ENCODE measurements around the gene FLT1.

The FLT1 gene

GRCh38 chr13:28496188-28496564 lies 1.2 kb upstream of the FLT1 start:
- H3K9me3 ChIP-seq (ENCODE audit: control insufficient read depth in 1 of 2, low read length in 2 of 2): peaks cover 0 to 3% of the 10 kb centered on the region in 2 donors
- no peaks in the 10 kb centered on the region for H3K36me3 ChIP-seq (ENCODE audit: control insufficient read depth in 1 of 2, insufficient read depth in 2 of 2, low read length in 2 of 2)
- no peak overlapping the region for H3K27ac ChIP-seq (ENCODE audit: low read length)
- peaks cover 45% of the 10 kb centered on the region for H3K27me3 ChIP-seq (ENCODE audit: low read depth, low read length)
- H3K4me3 ChIP-seq (ENCODE audit: low read depth in 1 of 2, low read length in 2 of 2): no peak overlapping the region
- H3K4me1 ChIP-seq (ENCODE audit: control insufficient read depth in 1 of 2, insufficient read depth in 2 of 2, low read length in 2 of 2): peaks cover 0 to 28% of the 10 kb centered on the region in 2 donors

- no peak overlapping the region for H3K27ac ChIP-seq (ENCODE audit: low read length)
- peaks cover 0 to 3% of the 10 kb centered on the region in 2 donors for H3K9me3 ChIP-seq (ENCODE audit: control insufficient read depth in 1 of 2, low read length in 2 of 2)
- H3K27me3 ChIP-seq (ENCODE audit: low read depth, low read length): peaks cover 45% of the 10 kb centered on the region
- peaks cover 0 to 28% of the 10 kb centered on the region in 2 donors for H3K4me1 ChIP-seq (ENCODE audit: control insufficient read depth in 1 of 2, insufficient read depth in 2 of 2, low read length in 2 of 2)
- peak overlapping the region in 1 of 2 donors; percentile 74 for H3K4me3 ChIP-seq (ENCODE audit: low read depth in 1 of 2, low read length in 2 of 2)
- no peaks in the 10 kb centered on the region for H3K36me3 ChIP-seq (ENCODE audit: control insufficient read depth in 1 of 2, insufficient read depth in 2 of 2, low read length in 2 of 2)
Measured at GRCh38 chr13:28495538-28496187, 735 bp upstream of the FLT1 start.

DNA sequence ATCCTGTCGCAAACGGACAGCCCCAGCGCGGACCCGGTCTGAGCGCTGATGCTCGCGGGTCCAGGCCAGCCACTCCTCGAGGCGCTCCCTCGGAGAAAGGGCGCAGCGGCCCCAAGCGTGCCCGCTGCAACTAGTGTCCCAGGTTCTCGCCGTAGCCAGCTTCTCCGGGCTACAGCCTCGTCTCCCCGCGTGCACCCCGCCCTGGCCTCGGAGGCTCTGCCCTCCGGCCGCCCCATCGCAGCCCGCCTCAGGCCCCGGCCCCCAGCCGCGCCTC lies 487 bp downstream of the FLT1 start:
- H3K4me1 ChIP-seq (ENCODE audit: control insufficient read depth in 1 of 2, insufficient read depth in 2 of 2, low read length in 2 of 2): peaks cover 0 to 28% of the 10 kb centered on the region in 2 donors
- peaks cover 0 to 3% of the 10 kb centered on the region in 2 donors for H3K9me3 ChIP-seq (ENCODE audit: control insufficient read depth in 1 of 2, low read length in 2 of 2)
- H3K27me3 ChIP-seq (ENCODE audit: low read depth, low read length): peaks cover 45% of the 10 kb centered on the region
- H3K4me3 ChIP-seq (ENCODE audit: low read depth in 1 of 2, low read length in 2 of 2): peak overlapping the region; percentile 13 to 74
- no peak overlapping the region for H3K27ac ChIP-seq (ENCODE audit: low read length)
- H3K36me3 ChIP-seq (ENCODE audit: control insufficient read depth in 1 of 2, insufficient read depth in 2 of 2, low read length in 2 of 2): no peaks in the 10 kb centered on the region

- Histone ChIP-seq H3K27ac (ENCODE audit: low read length) (no peak overlapping the region), H3K9me3 (ENCODE audit: control insufficient read depth in 1 of 2, low read length in 2 of 2) (peaks cover 0 to 3% of the 10 kb centered on the region in 2 donors), H3K27me3 (ENCODE audit: low read depth, low read length) (peaks cover 47% of the 10 kb centered on the region), H3K4me1 (ENCODE audit: control insufficient read depth in 1 of 2, insufficient read depth in 2 of 2, low read length in 2 of 2) (peaks cover 0 to 28% of the 10 kb centered on the region in 2 donors), H3K4me3 (ENCODE audit: low read depth in 1 of 2, low read length in 2 of 2) (peak overlapping the region; percentile 13 to 74), H3K36me3 (ENCODE audit: control insufficient read depth in 1 of 2, insufficient read depth in 2 of 2, low read length in 2 of 2) (no peaks in the 10 kb centered on the region)
Measured at GRCh38 chr13:28493740-28494503, 1.0 kb downstream of the FLT1 start.

GRCh38 chr13:28492569-28493367 lies 2.2 kb downstream of the FLT1 start:
- H3K9me3 ChIP-seq (ENCODE audit: control insufficient read depth in 1 of 2, low read length in 2 of 2): peaks cover 0 to 3% of the 10 kb centered on the region in 2 donors
- H3K36me3 ChIP-seq (ENCODE audit: control insufficient read depth in 1 of 2, insufficient read depth in 2 of 2, low read length in 2 of 2): no peaks in the 10 kb centered on the region
- peaks cover 0 to 28% of the 10 kb centered on the region in 2 donors for H3K4me1 ChIP-seq (ENCODE audit: control insufficient read depth in 1 of 2, insufficient read depth in 2 of 2, low read length in 2 of 2)
- H3K27ac ChIP-seq (ENCODE audit: low read length): no peak overlapping the region
- peaks cover 49% of the 10 kb centered on the region for H3K27me3 ChIP-seq (ENCODE audit: low read depth, low read length)
- H3K4me3 ChIP-seq (ENCODE audit: low read depth in 1 of 2, low read length in 2 of 2): no peak overlapping the region

DNA sequence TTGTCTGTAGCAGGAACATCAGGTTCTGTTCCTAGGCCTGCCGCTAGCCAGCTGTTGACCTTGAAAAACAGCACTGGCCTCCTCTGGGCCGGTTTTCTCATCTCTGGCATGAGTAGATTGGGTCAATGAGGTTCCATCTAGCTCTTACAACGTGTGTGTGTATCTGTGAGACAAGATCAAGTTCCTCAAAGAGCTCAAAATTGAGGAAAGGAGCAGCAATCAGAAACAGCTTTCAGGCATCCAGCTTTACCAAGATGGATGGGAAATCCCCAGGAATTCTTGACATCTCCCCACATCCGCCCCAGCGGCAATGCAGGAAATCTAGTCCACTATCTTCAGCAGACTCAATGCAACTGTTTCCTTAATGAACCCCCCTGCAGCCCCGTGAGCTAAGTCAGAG lies 4.9 kb downstream of the FLT1 start:
- Histone ChIP-seq H3K27ac (ENCODE audit: low read length) (no peak overlapping the region), H3K9me3 (ENCODE audit: control insufficient read depth in 1 of 2, low read length in 2 of 2) (peaks cover 0 to 3% of the 10 kb centered on the region in 2 donors), H3K4me3 (ENCODE audit: low read depth in 1 of 2, low read length in 2 of 2) (no peak overlapping the region), H3K27me3 (ENCODE audit: low read depth, low read length) (peaks cover 31% of the 10 kb centered on the region), H3K36me3 (ENCODE audit: control insufficient read depth in 1 of 2, insufficient read depth in 2 of 2, low read length in 2 of 2) (no peaks in the 10 kb centered on the region), H3K4me1 (ENCODE audit: control insufficient read depth in 1 of 2, insufficient read depth in 2 of 2, low read length in 2 of 2) (peaks cover 0 to 18% of the 10 kb centered on the region in 2 donors)

DNA sequence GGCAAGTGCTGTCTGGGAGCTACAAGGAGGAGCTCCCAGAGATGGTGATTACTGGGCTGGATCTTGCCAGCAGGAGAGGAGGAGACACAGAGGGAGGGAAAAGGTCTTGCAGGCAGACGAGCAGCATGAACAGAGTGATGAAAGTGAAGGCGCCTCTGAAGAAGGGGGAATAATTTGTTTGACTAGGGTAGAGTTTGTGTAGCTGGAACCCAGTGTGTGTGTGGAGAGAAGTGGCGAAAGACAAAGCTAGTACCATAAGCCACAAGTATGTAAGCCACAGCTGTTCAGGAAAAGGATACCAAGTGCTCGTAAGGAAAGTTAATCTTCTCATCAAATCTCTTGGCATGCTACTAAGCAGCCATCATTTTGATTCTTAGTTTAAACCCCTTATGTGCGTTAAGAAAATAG lies 5.4 kb downstream of the FLT1 start:
- H3K9me3 ChIP-seq (ENCODE audit: control insufficient read depth in 1 of 2, low read length in 2 of 2): peaks cover 0 to 3% of the 10 kb centered on the region in 2 donors
- peaks cover 0 to 12% of the 10 kb centered on the region in 2 donors for H3K4me1 ChIP-seq (ENCODE audit: control insufficient read depth in 1 of 2, insufficient read depth in 2 of 2, low read length in 2 of 2)
- H3K36me3 ChIP-seq (ENCODE audit: control insufficient read depth in 1 of 2, insufficient read depth in 2 of 2, low read length in 2 of 2): no peaks in the 10 kb centered on the region
- peaks cover 29% of the 10 kb centered on the region for H3K27me3 ChIP-seq (ENCODE audit: low read depth, low read length)
- no peak overlapping the region for H3K4me3 ChIP-seq (ENCODE audit: low read depth in 1 of 2, low read length in 2 of 2)
- H3K27ac ChIP-seq (ENCODE audit: low read length): no peak overlapping the region

GRCh38 chr13:28488376-28489005 lies 6.4 kb downstream of the FLT1 start:
- Histone ChIP-seq H3K4me1 (ENCODE audit: control insufficient read depth in 1 of 2, insufficient read depth in 2 of 2, low read length in 2 of 2) (peaks cover 0 to 2% of the 10 kb centered on the region in 2 donors), H3K9me3 (ENCODE audit: control insufficient read depth in 1 of 2, low read length in 2 of 2) (peaks cover 0 to 3% of the 10 kb centered on the region in 2 donors), H3K4me3 (ENCODE audit: low read depth in 1 of 2, low read length in 2 of 2) (no peak overlapping the region), H3K36me3 (ENCODE audit: control insufficient read depth in 1 of 2, insufficient read depth in 2 of 2, low read length in 2 of 2) (no peaks in the 10 kb centered on the region), H3K27me3 (ENCODE audit: low read depth, low read length) (peaks cover 18% of the 10 kb centered on the region), H3K27ac (ENCODE audit: low read length) (no peak overlapping the region)

DNA sequence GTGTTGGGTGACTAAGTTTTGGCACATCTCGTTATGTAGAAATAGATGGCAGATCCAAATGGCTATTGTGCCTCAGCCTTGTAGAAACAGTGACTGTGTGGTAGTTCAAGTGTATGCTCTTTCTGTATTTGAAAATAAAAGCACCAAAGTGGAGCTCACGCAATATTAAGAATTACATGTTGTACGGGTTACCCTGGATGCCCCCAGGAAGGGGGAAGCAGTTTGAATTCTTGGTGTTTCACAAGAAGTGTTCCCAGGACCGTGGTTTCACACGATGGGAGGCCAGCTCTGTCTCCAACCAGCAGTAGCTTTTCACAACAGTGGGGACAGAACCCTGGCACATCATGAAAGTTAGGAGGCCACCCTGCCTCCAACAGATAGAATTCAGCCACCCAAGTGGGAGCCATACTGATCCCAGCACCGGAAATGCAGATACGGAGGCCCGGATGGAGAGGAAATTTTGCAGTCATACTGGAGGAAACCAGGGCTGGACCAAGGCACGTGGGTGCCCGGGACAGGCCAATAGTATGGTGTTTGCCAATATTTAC lies 8.9 kb downstream of the FLT1 start:
- Histone ChIP-seq H3K4me3 (ENCODE audit: low read depth in 1 of 2, low read length in 2 of 2) (no peak overlapping the region), H3K9me3 (ENCODE audit: control insufficient read depth in 1 of 2, low read length in 2 of 2) (no peaks in the 10 kb centered on the region), H3K27me3 (ENCODE audit: low read depth, low read length) (peaks cover 4% of the 10 kb centered on the region), H3K36me3 (ENCODE audit: control insufficient read depth in 1 of 2, insufficient read depth in 2 of 2, low read length in 2 of 2) (no peaks in the 10 kb centered on the region), H3K4me1 (ENCODE audit: control insufficient read depth in 1 of 2, insufficient read depth in 2 of 2, low read length in 2 of 2) (no peaks in the 10 kb centered on the region), H3K27ac (ENCODE audit: low read length) (no peak overlapping the region)

- Histone ChIP-seq H3K36me3 (ENCODE audit: control insufficient read depth in 1 of 2, insufficient read depth in 2 of 2, low read length in 2 of 2) (no peaks in the 10 kb centered on the region), H3K27me3 (ENCODE audit: low read depth, low read length) (peaks cover 4% of the 10 kb centered on the region), H3K27ac (ENCODE audit: low read length) (no peak overlapping the region), H3K9me3 (ENCODE audit: control insufficient read depth in 1 of 2, low read length in 2 of 2) (no peaks in the 10 kb centered on the region), H3K4me3 (ENCODE audit: low read depth in 1 of 2, low read length in 2 of 2) (no peak overlapping the region), H3K4me1 (ENCODE audit: control insufficient read depth in 1 of 2, insufficient read depth in 2 of 2, low read length in 2 of 2) (no peaks in the 10 kb centered on the region)
Measured at GRCh38 chr13:28485551-28485950, 9.4 kb downstream of the FLT1 start.

- Histone ChIP-seq H3K27me3 (ENCODE audit: low read depth, low read length) (peaks cover 4% of the 10 kb centered on the region), H3K4me1 (ENCODE audit: control insufficient read depth in 1 of 2, insufficient read depth in 2 of 2, low read length in 2 of 2) (no peaks in the 10 kb centered on the region), H3K9me3 (ENCODE audit: control insufficient read depth in 1 of 2, low read length in 2 of 2) (no peaks in the 10 kb centered on the region), H3K4me3 (ENCODE audit: low read depth in 1 of 2, low read length in 2 of 2) (no peak overlapping the region), H3K36me3 (ENCODE audit: control insufficient read depth in 1 of 2, insufficient read depth in 2 of 2, low read length in 2 of 2) (no peaks in the 10 kb centered on the region), H3K27ac (ENCODE audit: low read length) (no peak overlapping the region)
Measured at GRCh38 chr13:28485097-28485496, 9.8 kb downstream of the FLT1 start.
